SU-DHL-6 (cell line): ENCODE results near the gene ITGB2.
A peak's percentile ranks its signal among the peaks of the same experiment; 100 is the strongest.

ENCODE experiments used
- H2AFZ ChIP-seq: fragments of 200-600 bp; sonication (generic); 2 replicates; pipeline ENCODE4 v1.6.1; 2014; ENCODE audit warnings: low read depth, mild to moderate bottlenecking, moderate library complexity, mixed read lengths, antibody characterized with exemption, low read length; ENCODE audit not compliant: severe bottlenecking
- H3F3A ChIP-seq: fragments of 200-600 bp; shearing (Covaris generic); 2 replicates; pipeline ENCODE4 v1.6.0; 2016; ENCODE audit warnings: antibody characterized with exemption, mild to moderate bottlenecking; ENCODE audit not compliant: insufficient read depth
- H3K27ac ChIP-seq: fragments of 200-600 bp; sonication (generic); 2 replicates; pipeline ENCODE4 v1.5.1; 2016; ENCODE audit warnings: low read depth, mild to moderate bottlenecking, low read length, moderate library complexity, mixed read lengths
- H3K27me3 ChIP-seq: fragments of 200-600 bp; sonication (generic), shearing (Covaris generic); 2 replicates; pipeline ENCODE4 v1.6.0; 2014; ENCODE audit warnings: mild to moderate bottlenecking, low read length
- H3K36me3 ChIP-seq: fragments of 200-600 bp; sonication (generic); 2 replicates; pipeline ENCODE4 v1.6.1; 2014; ENCODE audit warnings: mild to moderate bottlenecking, low read length, mixed read lengths
- H3K4me2 ChIP-seq: fragments of 300-600, 200-600 bp; shearing (Covaris generic), sonication (generic); 2 replicates; pipeline ENCODE4 v1.6.0; 2014; ENCODE audit warnings: low read length, low read depth, mild to moderate bottlenecking; ENCODE audit not compliant: poor library complexity, severe bottlenecking
- H3K4me3 ChIP-seq: fragments of 200-600 bp; sonication (generic); 2 replicates; pipeline ENCODE4 v1.5.1; 2014; ENCODE audit warnings: antibody characterized with exemption, low read length, mild to moderate bottlenecking, mixed read lengths; ENCODE audit not compliant: insufficient read depth, poor library complexity, severe bottlenecking
- H3K79me2 ChIP-seq: fragments of 200-600 bp; sonication (generic); 2 replicates; pipeline ENCODE4 v1.6.1; 2014; ENCODE audit warnings: mild to moderate bottlenecking, low read length, moderate library complexity; ENCODE audit not compliant: insufficient read depth
- H3K9ac ChIP-seq: fragments of 200-600 bp; sonication (generic); 2 replicates; pipeline ENCODE4 v1.7.0; 2014; ENCODE audit warnings: mild to moderate bottlenecking, low read length
- H3K9me2 ChIP-seq: fragments of 200-600 bp; sonication (generic); replicated peaks from 2 replicates; pipeline ENCODE4 v1.6.1; 2014; ENCODE audit warnings: low read length; ENCODE audit not compliant: insufficient read depth
- H3K9me3 ChIP-seq: fragments of 200-600 bp; sonication (generic); 2 replicates; pipeline ENCODE4 v1.6.1; 2014; ENCODE audit warnings: low read length, mixed read lengths; ENCODE audit not compliant: insufficient read depth
- H4K20me1 ChIP-seq: fragments of 200-600 bp; sonication (generic); 2 replicates; pipeline ENCODE4 v1.6.1; 2014; ENCODE audit warnings: low read depth, mild to moderate bottlenecking, antibody characterized with exemption, low read length, moderate library complexity, mixed read lengths
- EZH2phosphoT487 ChIP-seq: fragments of 200-600 bp; sonication (generic), shearing (Covaris generic); conservative IDR thresholded peaks from 2 replicates; pipeline ENCODE4 v1.6.1; 2018; ENCODE audit warnings: mild to moderate bottlenecking, antibody characterized with exemption, low read length, moderate library complexity, mixed read lengths
- TF ChIP-seq, protein P1 (sequence below): fragments of 200-600 bp; sonication (generic); IDR thresholded peaks from one replicate; pipeline ENCODE4 v1.5.1; 2017; ENCODE audit warnings: antibody characterized with exemption, mild to moderate bottlenecking, low read length, moderate library complexity; ENCODE audit not compliant: insufficient read depth, poor library complexity, severe bottlenecking

The ITGB2 gene

DNA sequence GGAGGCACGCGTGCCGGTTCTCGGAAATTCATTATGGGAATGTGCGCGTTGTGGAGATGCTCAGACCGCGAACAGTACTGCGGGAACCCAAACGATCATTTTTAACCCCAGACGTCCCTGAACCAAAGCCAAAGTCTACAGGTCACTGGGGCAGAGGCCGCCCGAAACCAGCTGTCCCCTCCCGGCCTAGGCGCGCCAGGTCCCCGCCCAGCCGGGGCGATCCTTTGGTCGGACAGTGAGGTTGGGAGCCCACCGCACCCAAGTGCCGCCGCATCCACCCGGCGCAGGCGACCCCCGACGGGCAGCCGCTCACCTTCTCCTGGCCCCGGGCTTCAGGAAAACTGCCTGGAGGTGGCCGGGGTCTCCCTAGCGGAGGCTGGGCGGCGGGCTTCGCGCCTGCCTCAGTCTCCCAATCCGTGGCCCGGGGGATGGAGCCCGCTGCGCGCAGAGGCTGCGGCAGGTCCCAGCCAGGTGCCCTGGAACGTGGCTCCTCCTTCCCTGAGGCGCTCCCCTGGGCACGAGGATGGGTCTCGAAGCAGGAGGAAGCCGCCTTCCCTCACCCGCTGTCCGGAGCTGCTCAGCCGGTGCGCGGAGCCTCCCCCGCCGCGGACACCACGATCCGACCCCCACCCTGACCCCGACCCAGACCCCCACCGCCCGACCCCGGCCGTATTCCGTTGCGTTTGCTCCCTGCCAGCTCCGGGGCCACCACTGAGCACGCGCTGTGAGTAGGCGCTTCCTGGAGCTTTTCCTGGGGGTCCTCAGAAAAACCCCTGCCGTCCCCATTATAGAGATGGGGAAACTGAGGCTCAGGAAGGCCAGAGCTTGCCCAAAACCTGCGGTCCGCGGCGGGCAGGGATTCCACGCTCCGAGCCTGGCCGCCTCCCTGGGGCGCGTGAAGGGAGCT lies 11.1 kb upstream of the ITGB2 start:
- H3K9me3 ChIP-seq = no peaks in the 10 kb centered on the region
- no peaks in the 10 kb centered on the region for H3F3A ChIP-seq
- H3K4me2 ChIP-seq = peak overlapping the region; percentile 33
- H4K20me1 ChIP-seq = no peaks in the 10 kb centered on the region
- H3K9me2 ChIP-seq = no peaks in the 10 kb centered on the region
- H3K9ac ChIP-seq = no peak overlapping the region; the same call in 1 of the 2 replicates
- no peak overlapping the region for H3K4me3 ChIP-seq
- H3K27ac ChIP-seq = no peak overlapping the region
- H3K27me3 ChIP-seq = no peaks in the 10 kb centered on the region
- H3K79me2 ChIP-seq = no peaks in the 10 kb centered on the region
- no peaks in the 10 kb centered on the region for H3K36me3 ChIP-seq
- no peak overlapping the region for H2AFZ ChIP-seq
- TF ChIP-seq, protein P1, sequence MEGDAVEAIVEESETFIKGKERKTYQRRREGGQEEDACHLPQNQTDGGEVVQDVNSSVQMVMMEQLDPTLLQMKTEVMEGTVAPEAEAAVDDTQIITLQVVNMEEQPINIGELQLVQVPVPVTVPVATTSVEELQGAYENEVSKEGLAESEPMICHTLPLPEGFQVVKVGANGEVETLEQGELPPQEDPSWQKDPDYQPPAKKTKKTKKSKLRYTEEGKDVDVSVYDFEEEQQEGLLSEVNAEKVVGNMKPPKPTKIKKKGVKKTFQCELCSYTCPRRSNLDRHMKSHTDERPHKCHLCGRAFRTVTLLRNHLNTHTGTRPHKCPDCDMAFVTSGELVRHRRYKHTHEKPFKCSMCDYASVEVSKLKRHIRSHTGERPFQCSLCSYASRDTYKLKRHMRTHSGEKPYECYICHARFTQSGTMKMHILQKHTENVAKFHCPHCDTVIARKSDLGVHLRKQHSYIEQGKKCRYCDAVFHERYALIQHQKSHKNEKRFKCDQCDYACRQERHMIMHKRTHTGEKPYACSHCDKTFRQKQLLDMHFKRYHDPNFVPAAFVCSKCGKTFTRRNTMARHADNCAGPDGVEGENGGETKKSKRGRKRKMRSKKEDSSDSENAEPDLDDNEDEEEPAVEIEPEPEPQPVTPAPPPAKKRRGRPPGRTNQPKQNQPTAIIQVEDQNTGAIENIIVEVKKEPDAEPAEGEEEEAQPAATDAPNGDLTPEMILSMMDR = no peak
- 0 out of 2 replicates have a peak, but pooled peaks have one; percentile 84 for TF ChIP-seq EZH2phosphoT487

DNA sequence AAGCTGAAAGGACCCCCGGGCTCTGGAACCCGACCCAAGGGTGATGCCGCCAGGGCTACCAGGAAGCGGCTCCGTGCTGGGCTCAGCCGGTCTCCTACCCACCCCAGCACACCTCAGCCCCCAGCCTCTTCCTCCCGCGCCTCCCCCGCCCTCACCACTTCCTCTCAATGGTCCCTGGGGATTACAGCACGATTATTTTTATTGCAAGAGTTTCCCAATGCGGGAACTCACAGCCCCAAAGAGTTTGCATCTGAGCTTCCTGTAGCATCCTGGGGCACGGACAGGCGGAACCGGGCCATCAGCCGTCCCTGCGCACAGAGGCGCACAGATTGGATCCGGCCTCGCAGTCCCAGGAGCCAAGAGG lies 10.4 kb upstream of the ITGB2 start:
- peak overlapping the region; percentile 33 for H3K4me2 ChIP-seq
- H3K79me2 ChIP-seq = no peaks in the 10 kb centered on the region
- TF ChIP-seq EZH2phosphoT487 = no peak
- TF ChIP-seq, protein P1 = no peak
- no peak overlapping the region for H2AFZ ChIP-seq
- no peak overlapping the region for H3K4me3 ChIP-seq
- H3K27me3 ChIP-seq = no peaks in the 10 kb centered on the region
- H3K9me3 ChIP-seq = no peaks in the 10 kb centered on the region
- H3F3A ChIP-seq = no peaks in the 10 kb centered on the region
- no peaks in the 10 kb centered on the region for H3K9me2 ChIP-seq
- no peaks in the 10 kb centered on the region for H3K36me3 ChIP-seq
- no peak overlapping the region; the same call in 1 of the 2 replicates for H3K9ac ChIP-seq
- no peaks in the 10 kb centered on the region for H4K20me1 ChIP-seq
- H3K27ac ChIP-seq = no peak overlapping the region

DNA sequence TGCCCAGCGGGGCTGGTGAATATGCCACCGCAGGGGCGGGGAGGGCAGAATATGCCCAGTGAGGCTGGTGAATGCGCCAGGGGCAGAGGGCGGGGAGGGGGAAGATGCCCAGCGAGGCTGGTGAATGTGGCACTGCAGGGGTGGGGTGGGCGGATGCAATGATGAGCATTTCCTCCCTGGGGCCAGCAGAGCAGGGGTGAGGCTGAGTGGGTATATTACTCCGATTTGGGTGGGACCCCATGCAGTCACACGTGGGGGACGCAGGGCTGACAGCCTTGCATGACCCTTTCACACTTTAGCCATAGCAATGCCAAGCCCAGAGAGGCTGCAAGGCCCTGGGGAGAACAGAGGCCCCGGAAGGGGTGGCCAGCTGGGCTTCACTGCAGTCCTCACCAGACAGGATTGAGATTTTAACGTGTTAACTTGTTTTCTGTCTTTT lies 9.9 kb upstream of the ITGB2 start:
- H3K4me2 ChIP-seq = peak overlapping the region; percentile 33
- H3K4me3 ChIP-seq = no peak overlapping the region
- H3F3A ChIP-seq = no peaks in the 10 kb centered on the region
- no peak overlapping the region for H3K27ac ChIP-seq
- H3K9ac ChIP-seq = no peak overlapping the region
- no peaks in the 10 kb centered on the region for H4K20me1 ChIP-seq
- H3K36me3 ChIP-seq = no peaks in the 10 kb centered on the region
- H3K9me3 ChIP-seq = no peaks in the 10 kb centered on the region
- H3K27me3 ChIP-seq = no peaks in the 10 kb centered on the region
- TF ChIP-seq, protein P1 = no peak
- TF ChIP-seq EZH2phosphoT487 = no peak
- H2AFZ ChIP-seq = no peak overlapping the region
- H3K9me2 ChIP-seq = no peaks in the 10 kb centered on the region
- H3K79me2 ChIP-seq = no peaks in the 10 kb centered on the region
